GM12892 (cell line): ENCODE results near the gene CAMKMT.

Source experiments
- POLR2AphosphoS5 ChIP-seq: IDR thresholded peaks from 2 replicates; pipeline ENCODE4 v1.6.1; 2011; ENCODE audit warnings: low read depth, low read length, control low read depth
- TAF1 ChIP-seq: IDR thresholded peaks from 2 replicates; pipeline ENCODE4 v1.6.1; 2011; ENCODE audit warnings: low read depth, mild to moderate bottlenecking, control low read depth, low read length, borderline replicate concordance

- TF ChIP-seq POLR2AphosphoS5 = no peak
- no peak for TF ChIP-seq TAF1
These were observed 353.9 kb downstream of the CAMKMT start for GRCh38 chr2:44715671-44716081.
